Vagina (tissue), 2 donors: Measurements from ENCODE around the gene ANXA5.

Experiments used
- CTCF ChIP-seq, 3 experiments: fragments of 450-650 bp in 2 of 3; fragments of 200-600 bp in 1 of 3; sonication (generic) in 1 of 3; IDR thresholded peaks; one replicate each; pipeline ENCODE4 v1.5.1; 2017 to 2019; ENCODE audit warnings: antibody characterized with exemption in 3 of 3, mild to moderate bottlenecking in 2 of 3, moderate library complexity in 2 of 3
- POLR2A ChIP-seq, 2 donors: fragments of 450-650 bp; IDR thresholded peaks; one replicate each; pipeline ENCODE4 v1.6.1; 2017; ENCODE audit warnings: antibody characterized with exemption in 2 of 2, mild to moderate bottlenecking in 2 of 2, moderate library complexity in 2 of 2
- POLR2AphosphoS5 ChIP-seq, 2 donors: sonication (generic); formaldehyde crosslinking; IDR thresholded peaks; one replicate each; pipeline ENCODE4 v1.9.0; 2017; ENCODE audit warnings: antibody characterized with exemption in 2 of 2, mild to moderate bottlenecking in 2 of 2, low read depth in 1 of 2; ENCODE audit not compliant: insufficient read depth in 1 of 2

- TF ChIP-seq CTCF (IDR thresholded peaks at IDR 0.05) (no peak), POLR2AphosphoS5 (IDR thresholded peaks at IDR 0.05; ENCODE audit: insufficient read depth in 1 of 2, low read depth in 1 of 2) (no peak), POLR2A (IDR thresholded peaks at IDR 0.05) (no peak)
Observed at GRCh38 chr4:121728066-121728465, 31.3 kb upstream of the ANXA5 start.
